ENCODE results near the gene ALMS1.

GRCh38 chr2:73503992-73504570 is 118.4 kb downstream of the ALMS1 start:
- TF ChIP-seq, protein P1, sequence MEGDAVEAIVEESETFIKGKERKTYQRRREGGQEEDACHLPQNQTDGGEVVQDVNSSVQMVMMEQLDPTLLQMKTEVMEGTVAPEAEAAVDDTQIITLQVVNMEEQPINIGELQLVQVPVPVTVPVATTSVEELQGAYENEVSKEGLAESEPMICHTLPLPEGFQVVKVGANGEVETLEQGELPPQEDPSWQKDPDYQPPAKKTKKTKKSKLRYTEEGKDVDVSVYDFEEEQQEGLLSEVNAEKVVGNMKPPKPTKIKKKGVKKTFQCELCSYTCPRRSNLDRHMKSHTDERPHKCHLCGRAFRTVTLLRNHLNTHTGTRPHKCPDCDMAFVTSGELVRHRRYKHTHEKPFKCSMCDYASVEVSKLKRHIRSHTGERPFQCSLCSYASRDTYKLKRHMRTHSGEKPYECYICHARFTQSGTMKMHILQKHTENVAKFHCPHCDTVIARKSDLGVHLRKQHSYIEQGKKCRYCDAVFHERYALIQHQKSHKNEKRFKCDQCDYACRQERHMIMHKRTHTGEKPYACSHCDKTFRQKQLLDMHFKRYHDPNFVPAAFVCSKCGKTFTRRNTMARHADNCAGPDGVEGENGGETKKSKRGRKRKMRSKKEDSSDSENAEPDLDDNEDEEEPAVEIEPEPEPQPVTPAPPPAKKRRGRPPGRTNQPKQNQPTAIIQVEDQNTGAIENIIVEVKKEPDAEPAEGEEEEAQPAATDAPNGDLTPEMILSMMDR (IDR thresholded peaks at IDR 0.05) = no peak
- no peak for TF ChIP-seq POLR2A (IDR thresholded peaks at IDR 0.05)
